ENCODE measurements around the gene VCL. TPM values are rescaled to one million over a fixed set of nuclear protein-coding genes. Genes with fewer than 3 reads are reported as not detected.
"Not testable (repeated sequence)": the region's sequence is repeated elsewhere in the genome, so short reads cannot be mapped to it uniquely, and the experiment has no call there.

VCL gene
- total and polyA plus RNA-seq, 5 donors = 74.6 to 246 (median 216) TPM

DNA sequence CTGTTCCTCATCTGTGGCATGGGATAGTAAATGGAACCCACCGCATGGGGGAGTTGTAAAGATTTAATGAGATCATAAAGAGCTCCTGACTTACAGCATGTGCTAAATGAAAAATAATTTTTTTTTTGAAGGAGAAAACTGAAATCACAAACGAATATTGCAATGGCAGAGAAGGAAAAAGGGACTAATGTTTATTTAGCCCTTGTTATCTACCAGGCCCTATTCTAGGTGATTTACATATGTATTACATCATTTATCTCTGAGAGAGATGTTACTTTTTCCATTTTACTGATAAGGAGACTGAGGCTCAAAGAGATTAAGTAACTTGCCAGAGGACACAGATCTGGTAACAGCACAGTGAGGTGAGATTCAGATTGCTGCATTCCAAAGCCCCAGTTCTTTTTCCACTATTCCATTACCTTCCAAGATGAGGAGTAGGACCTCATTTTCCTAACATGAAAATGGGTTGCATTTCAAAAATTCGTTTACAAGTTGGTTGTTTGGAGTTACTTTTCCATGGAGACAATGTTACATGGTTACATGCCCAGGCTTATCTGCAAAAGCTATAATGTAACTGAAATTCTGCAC lies 28.6 kb downstream of the VCL start:
- DNase-seq (no peak), ATAC-seq (peak in 1 of 2 donors; percentile 43)
- no peak overlapping the region for H3K27ac ChIP-seq (ENCODE audit: low read length)
- no peaks in the 10 kb centered on the region for H3K9me3 ChIP-seq (ENCODE audit: control insufficient read depth, low read length)
- 26% methylated on average over 3 of the region's 3 CpGs for WGBS
- no peak overlapping the region for H3K4me3 ChIP-seq (ENCODE audit: low read length)
- H3K4me1 ChIP-seq (ENCODE audit: control insufficient read depth, insufficient read depth, low read length) = peaks cover 14% of the 10 kb centered on the region
- intact Hi-C loops (cut with DNase I) = no loop called here
- no peaks in the 10 kb centered on the region for H3K27me3 ChIP-seq (ENCODE audit: control insufficient read depth, insufficient read depth)

DNA sequence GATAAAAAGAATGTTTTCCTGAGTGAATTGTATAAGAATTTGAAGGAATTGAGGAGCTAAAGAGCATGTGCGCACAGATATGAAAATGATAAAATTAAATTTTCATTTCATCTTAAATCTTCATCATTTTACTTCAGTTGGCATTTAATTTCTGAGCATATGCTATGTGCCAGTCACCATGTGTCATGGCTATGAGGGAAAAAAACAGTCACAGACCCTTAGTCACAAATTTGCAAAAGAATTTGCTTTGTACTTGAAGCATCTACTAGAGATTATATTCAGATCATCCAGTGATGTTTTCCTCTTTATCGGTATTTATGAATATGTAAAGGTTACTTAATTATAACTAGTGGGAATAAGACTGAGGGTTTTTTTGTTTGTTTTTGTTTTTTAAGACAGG lies 29.8 kb downstream of the VCL start:
- 95% methylated on average over 2 of the region's 2 CpGs for WGBS
- no peak for DNase-seq
- Histone ChIP-seq H3K27ac (ENCODE audit: low read length) (no peak overlapping the region), H3K27me3 (ENCODE audit: control insufficient read depth, insufficient read depth) (no peaks in the 10 kb centered on the region), H3K4me1 (ENCODE audit: control insufficient read depth, insufficient read depth, low read length) (peaks cover 15% of the 10 kb centered on the region), H3K9me3 (ENCODE audit: control insufficient read depth, low read length) (no peaks in the 10 kb centered on the region), H3K4me3 (ENCODE audit: low read length) (no peak overlapping the region)
- intact Hi-C loops (cut with DNase I) = no loop called here
- ATAC-seq = no peak

DNA sequence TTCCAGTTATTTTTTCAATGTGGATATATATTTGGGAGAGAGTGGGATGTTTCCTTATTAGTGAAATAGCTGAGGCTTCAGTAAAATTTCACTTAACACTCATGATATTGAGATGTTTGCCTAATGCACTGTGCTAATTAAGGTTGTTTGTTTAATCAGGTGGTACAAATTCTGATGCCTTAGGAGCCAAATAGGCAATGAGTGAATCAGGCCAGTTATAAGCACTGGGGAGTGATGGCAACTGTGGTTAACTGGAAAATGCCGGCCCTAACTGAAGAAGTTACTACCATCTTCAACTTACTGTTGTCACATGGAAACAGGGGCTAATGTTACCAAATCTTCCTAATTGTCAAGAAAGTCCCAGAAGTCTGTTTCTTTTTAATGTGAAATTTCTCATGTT lies 32.0 kb downstream of the VCL start:
- Histone ChIP-seq H3K27me3 (ENCODE audit: control insufficient read depth, insufficient read depth) (no peaks in the 10 kb centered on the region), H3K4me3 (ENCODE audit: low read length) (no peak overlapping the region), H3K27ac (ENCODE audit: low read length) (no peak overlapping the region), H3K4me1 (ENCODE audit: control insufficient read depth, insufficient read depth, low read length) (peaks cover 11% of the 10 kb centered on the region), H3K9me3 (ENCODE audit: control insufficient read depth, low read length) (no peaks in the 10 kb centered on the region)
- intact Hi-C loops (cut with DNase I) = no loop called here
- DNase-seq (no peak), ATAC-seq (no peak)
- 80% methylated on average over 1 of the region's 1 CpG for WGBS

DNA sequence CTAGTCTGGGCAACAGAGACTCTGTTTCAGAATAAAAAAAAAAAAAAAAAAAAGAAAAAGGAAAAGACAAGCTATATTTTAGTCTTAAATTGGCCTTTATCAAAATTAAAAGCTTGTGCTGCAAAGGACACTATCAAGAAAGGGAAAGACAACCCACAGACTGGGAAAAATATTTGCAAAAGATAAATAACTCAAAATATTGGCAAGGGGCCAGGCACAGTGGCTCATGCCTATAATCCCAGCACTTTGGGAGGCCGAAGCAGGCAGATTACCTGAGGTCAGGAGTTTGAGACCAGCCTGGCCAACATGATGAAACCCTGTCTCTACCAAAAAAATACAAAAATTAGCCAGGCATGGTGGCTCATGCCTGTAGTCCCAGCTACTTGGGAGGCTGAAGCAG lies 34.3 kb downstream of the VCL start:
- H3K4me1 ChIP-seq (ENCODE audit: control insufficient read depth, insufficient read depth, low read length); ATAC-seq; H3K4me3 ChIP-seq (ENCODE audit: low read length); DNase-seq; H3K27me3 ChIP-seq (ENCODE audit: control insufficient read depth, insufficient read depth); H3K27ac ChIP-seq (ENCODE audit: low read length); H3K9me3 ChIP-seq (ENCODE audit: control insufficient read depth, low read length); intact Hi-C loops (cut with DNase I): not testable (repeated sequence)
- WGBS = 59% methylated on average over 1 of the region's 1 CpG

DNA sequence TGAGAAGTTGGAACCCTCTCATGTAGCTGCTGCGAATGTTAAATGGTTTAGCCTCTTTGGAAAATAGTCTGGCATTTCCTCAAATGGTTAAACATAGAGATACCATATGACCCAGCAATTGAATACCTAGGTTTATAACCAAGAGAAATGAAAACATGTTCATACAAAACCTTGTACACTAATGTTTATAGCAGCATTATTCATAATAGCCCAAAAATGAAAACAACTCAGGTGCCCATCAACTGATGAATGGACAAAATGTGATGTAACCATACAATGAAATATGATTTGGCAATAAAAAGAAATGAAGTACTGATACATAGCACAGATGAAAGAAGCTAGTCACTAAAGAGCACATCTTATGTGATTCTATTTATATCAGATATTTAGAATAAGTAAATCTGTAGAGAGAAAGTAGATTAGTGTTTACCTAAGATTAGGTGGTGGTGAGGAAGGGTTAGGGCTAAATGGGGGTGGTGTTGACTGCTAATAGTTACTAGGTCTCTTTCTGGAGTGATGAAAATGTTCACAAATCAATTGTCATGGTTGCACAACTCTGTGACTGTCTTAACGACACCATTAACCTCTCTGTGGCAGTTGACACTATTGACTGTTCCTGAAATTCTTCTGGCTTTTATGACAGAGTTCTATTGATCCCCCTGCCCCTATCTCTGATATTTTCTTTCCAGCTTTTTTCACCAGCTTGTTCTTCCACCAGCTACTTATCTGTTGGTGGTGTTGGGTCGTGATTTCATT lies 35.2 kb downstream of the VCL start:
- ATAC-seq (no peak), DNase-seq (no peak)
- Histone ChIP-seq H3K4me3 (ENCODE audit: low read length) (no peak overlapping the region), H3K27me3 (ENCODE audit: control insufficient read depth, insufficient read depth) (no peaks in the 10 kb centered on the region), H3K4me1 (ENCODE audit: control insufficient read depth, insufficient read depth, low read length) (peaks cover 5% of the 10 kb centered on the region), H3K27ac (ENCODE audit: low read length) (no peak overlapping the region), H3K9me3 (ENCODE audit: control insufficient read depth, low read length) (no peaks in the 10 kb centered on the region)
- intact Hi-C loops (cut with DNase I) = no loop called here
- WGBS = 66% methylated on average over 3 of the region's 3 CpGs

DNA sequence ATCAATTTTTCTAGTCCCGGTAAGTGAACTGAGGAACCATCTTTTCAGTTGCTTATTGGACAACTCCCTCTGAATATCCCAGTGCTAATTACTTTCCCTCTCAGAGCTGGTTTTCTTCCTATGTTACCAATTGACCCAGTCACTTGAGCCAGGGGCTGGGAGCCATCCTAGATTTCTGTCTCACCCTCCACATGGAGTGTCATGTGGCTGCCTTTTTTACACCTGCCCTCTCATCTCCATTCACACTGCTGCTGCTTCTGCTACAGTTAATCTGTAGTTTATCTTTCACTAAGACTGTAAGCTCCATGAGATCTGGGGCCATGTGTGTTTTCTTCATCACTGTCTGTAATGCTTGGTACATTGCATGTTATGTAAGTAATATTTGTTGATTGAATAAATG lies 35.8 kb downstream of the VCL start:
- no peak overlapping the region for H3K27ac ChIP-seq (ENCODE audit: low read length)
- DNase-seq (no peak), ATAC-seq (peak in 1 of 2 donors; percentile 36)
- H3K4me1 ChIP-seq (ENCODE audit: control insufficient read depth, insufficient read depth, low read length) = peaks cover 5% of the 10 kb centered on the region
- no peaks in the 10 kb centered on the region for H3K27me3 ChIP-seq (ENCODE audit: control insufficient read depth, insufficient read depth)
- 83% methylated on average over 1 of the region's 1 CpG for WGBS
- no peaks in the 10 kb centered on the region for H3K9me3 ChIP-seq (ENCODE audit: control insufficient read depth, low read length)
- intact Hi-C loops (cut with DNase I) = no loop called here
- no peak overlapping the region for H3K4me3 ChIP-seq (ENCODE audit: low read length)

DNA sequence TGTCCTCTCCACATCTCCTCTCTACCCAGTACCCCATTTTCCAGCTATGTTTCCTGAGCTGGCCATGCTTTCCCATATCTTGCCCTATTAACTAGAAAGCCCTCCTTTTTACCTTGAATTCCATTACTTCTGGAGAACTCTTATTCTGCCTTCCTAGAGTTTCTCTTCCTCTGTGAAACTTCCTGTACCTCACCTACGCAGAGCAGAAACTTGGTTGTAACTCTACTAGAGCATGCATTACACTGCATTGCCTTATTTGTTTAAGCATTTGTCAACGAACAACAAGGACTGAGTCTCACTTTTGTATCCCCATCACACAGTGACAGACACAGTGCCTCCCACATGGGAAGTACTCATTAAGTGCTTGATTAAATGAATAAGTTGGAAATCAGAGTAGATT lies 36.4 kb downstream of the VCL start:
- no peaks in the 10 kb centered on the region for H3K9me3 ChIP-seq (ENCODE audit: control insufficient read depth, low read length)
- DNase-seq = no peak
- intact Hi-C loops (cut with DNase I) = no loop called here
- peaks cover 4% of the 10 kb centered on the region for H3K4me1 ChIP-seq (ENCODE audit: control insufficient read depth, insufficient read depth, low read length)
- WGBS = 58% methylated on average over 2 of the region's 2 CpGs
- H3K27me3 ChIP-seq (ENCODE audit: control insufficient read depth, insufficient read depth) = no peaks in the 10 kb centered on the region
- no peak overlapping the region for H3K4me3 ChIP-seq (ENCODE audit: low read length)
- no peak for ATAC-seq
- H3K27ac ChIP-seq (ENCODE audit: low read length) = peak overlapping the region; percentile 15

DNA sequence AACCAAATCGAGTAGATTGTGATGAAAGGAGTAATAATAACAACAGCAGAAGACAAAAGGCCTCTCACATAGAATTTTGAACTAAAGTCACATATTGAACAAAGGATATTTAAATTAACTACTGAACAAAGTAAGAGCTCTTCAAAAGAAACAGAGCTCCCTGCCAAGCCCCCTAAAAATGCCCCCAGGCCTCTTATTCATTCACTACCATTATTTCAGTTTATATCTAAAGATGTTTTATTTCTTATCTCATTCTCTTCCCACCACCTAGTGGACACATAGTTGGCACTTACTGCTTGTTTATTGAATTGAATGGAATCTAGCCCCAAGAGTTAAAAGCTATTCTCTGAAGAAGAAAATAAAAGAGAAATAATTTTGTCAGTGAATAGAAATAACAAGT lies 37.4 kb downstream of the VCL start:
- WGBS = 4% methylated on average over 1 of the region's 1 CpG
- DNase-seq (no peak), ATAC-seq (no peak)
- H3K4me3 ChIP-seq (ENCODE audit: low read length) = no peak overlapping the region
- no peaks in the 10 kb centered on the region for H3K9me3 ChIP-seq (ENCODE audit: control insufficient read depth, low read length)
- H3K27me3 ChIP-seq (ENCODE audit: control insufficient read depth, insufficient read depth) = no peaks in the 10 kb centered on the region
- H3K4me1 ChIP-seq (ENCODE audit: control insufficient read depth, insufficient read depth, low read length) = peaks cover 8% of the 10 kb centered on the region
- no peak overlapping the region for H3K27ac ChIP-seq (ENCODE audit: low read length)
- intact Hi-C loops (cut with DNase I) = no loop called here

DNA sequence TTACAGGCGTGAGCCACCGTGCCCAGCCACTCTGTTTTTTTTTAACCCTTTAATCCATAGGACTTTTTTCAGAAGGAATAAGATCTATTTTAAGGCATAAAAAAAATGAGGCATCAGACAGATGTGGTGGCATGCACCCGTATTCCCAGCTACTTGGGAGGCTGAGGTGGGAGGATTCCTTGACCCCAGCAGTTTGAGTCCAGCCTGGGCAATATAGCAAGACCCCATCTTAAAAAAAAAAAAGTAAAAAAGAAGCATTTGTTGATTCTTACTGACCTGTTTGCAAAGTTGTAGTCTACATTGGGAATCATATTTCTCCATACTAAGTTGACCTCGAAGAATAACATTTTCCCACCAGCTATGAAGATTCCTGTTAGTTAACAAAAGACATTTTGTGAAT lies 38.6 kb downstream of the VCL start:
- Histone ChIP-seq H3K4me3 (ENCODE audit: low read length) (no peak overlapping the region), H3K27me3 (ENCODE audit: control insufficient read depth, insufficient read depth) (no peaks in the 10 kb centered on the region), H3K4me1 (ENCODE audit: control insufficient read depth, insufficient read depth, low read length) (peaks cover 7% of the 10 kb centered on the region), H3K9me3 (ENCODE audit: control insufficient read depth, low read length) (no peaks in the 10 kb centered on the region), H3K27ac (ENCODE audit: low read length) (no peak overlapping the region)
- DNase-seq (no peak), ATAC-seq (no peak)
- 87% methylated on average over 4 of the region's 4 CpGs for WGBS
- intact Hi-C loops (cut with DNase I) = no loop called here

DNA sequence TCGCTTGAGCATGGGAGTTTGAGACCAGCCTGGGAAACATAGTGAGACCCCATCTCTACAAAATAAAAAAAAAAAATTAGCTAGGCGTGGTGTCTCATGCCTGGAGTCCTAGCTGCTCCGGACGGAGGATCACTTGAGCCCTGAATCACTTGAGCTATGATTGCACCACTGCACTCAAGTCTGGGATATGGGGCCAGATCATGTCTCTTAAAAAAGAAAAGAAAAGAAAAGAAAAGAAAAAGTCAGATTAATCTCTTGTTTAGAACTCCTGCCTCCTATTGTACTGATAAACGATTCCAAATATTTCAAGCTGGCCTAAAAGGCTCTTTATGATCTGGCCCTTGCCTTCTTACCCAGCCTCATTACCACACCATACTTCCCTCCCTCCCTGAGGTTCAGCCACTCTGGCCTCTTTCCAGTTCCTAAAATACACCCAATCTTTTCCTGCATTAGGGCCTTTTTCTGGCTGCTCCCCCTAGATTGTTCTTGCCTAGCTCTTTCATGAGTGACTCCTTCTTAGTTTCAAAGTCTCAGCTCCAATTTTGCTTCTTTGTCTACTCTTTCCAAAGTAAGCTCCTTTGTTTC lies 41.7 kb downstream of the VCL start:
- H3K4me3 ChIP-seq (ENCODE audit: low read length) = no peak overlapping the region
- intact Hi-C loops (cut with DNase I) = no loop called here
- H3K27me3 ChIP-seq (ENCODE audit: control insufficient read depth, insufficient read depth) = no peaks in the 10 kb centered on the region
- WGBS = 30% methylated on average over 5 of the region's 5 CpGs
- H3K9me3 ChIP-seq (ENCODE audit: control insufficient read depth, low read length) = no peaks in the 10 kb centered on the region
- H3K4me1 ChIP-seq (ENCODE audit: control insufficient read depth, insufficient read depth, low read length) = peaks cover 7% of the 10 kb centered on the region
- ATAC-seq (peak; percentile 90 to 93), DNase-seq (peak in 2 of 3 donors; percentile 31 to 45)
- H3K27ac ChIP-seq (ENCODE audit: low read length) = peak overlapping the region; percentile 91

DNA sequence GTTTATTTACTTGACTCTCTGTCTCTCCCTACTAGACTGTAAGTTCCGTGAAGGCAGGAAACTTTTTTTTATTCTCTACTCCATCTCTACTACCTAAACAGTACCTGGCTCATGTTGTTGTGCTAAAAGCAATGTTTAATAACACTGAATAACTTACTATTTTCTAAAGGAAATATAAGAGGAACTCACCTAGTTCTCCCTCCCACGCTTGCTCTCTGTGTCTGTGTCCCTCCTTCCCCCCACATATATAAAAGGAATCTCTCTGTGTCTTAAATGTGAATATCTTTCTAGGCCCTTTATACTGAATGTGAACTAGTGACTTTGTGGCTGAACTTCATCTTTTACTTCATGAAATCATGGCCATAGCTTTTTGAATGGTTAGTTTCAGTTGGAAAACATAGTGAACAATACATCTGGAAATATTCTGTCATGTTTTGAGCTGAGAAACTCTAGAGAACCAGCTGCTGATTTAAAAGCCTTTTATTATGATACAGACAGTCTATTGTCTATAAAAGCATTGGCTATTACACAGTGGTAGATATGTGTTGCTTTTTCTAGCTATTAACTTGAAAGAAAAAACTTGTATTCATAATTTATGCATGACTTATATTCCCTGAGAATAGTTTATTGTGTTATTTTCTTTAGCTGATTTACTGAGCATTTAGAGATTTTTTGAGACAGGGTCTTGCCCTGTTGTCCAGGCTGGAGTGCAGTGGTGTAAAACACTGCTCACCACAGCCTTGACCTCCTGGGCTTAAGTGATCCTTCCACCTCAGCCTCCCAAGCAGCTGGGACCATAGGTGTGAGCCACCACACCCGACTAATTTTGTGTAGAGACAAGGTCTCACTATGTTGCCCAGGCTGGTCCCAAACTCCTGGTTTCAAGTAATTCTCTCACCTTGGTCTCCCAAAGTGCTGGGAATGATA lies 42.5 kb downstream of the VCL start:
- DNase-seq = no peak
- no peak overlapping the region for H3K27ac ChIP-seq (ENCODE audit: low read length)
- no peak overlapping the region for H3K4me3 ChIP-seq (ENCODE audit: low read length)
- H3K9me3 ChIP-seq (ENCODE audit: control insufficient read depth, low read length) = no peaks in the 10 kb centered on the region
- peaks cover 7% of the 10 kb centered on the region for H3K4me1 ChIP-seq (ENCODE audit: control insufficient read depth, insufficient read depth, low read length)
- no peak for ATAC-seq
- WGBS = 56% methylated on average over 3 of the region's 3 CpGs
- intact Hi-C loops (cut with DNase I) = no loop called here
- H3K27me3 ChIP-seq (ENCODE audit: control insufficient read depth, insufficient read depth) = no peaks in the 10 kb centered on the region

All from right cardiac atrium (tissue), 5 donors.